K562 (cell line): ENCODE results near the gene AHI1. TPM values are rescaled to one million over a fixed set of nuclear protein-coding genes. Genes with fewer than 3 reads are reported as not detected.

ENCODE experiments used
- BACH1 ChIP-seq: fragments of 200-800 bp; sonication (Bioruptor generic); IDR thresholded peaks from 2 replicates; pipeline ENCODE4 v1.6.1; 2016; ENCODE audit warnings: missing genetic modification characterization, missing compliant biosample characterization
- BMI1 ChIP-seq: fragments of 150-350 bp; IDR thresholded peaks from 2 replicates; pipeline ENCODE4 v1.6.1; 2014; ENCODE audit warnings: low read length
- CEBPG ChIP-seq, 3 experiments: fragments of 200-800 bp in 1 of 3; sonication (Bioruptor generic) in 1 of 3; sonication (generic) in 1 of 3; formaldehyde crosslinking in 1 of 3; IDR thresholded peaks in 2 of 3; conservative IDR thresholded peaks in 1 of 3; 2 replicates each; pipeline versions ENCODE4 v1.6.1 to v1.8.0; 2016 to 2022; ENCODE audit warnings: missing compliant biosample characterization in 2 of 3, missing genetic modification characterization in 2 of 3, mild to moderate bottlenecking in 1 of 3, missing genetic modification reagents in 1 of 3
- CGGBP1 ChIP-seq: fragments of 250-450 bp; sonication (Bioruptor Pico); IDR thresholded peaks from 2 replicates; pipeline ENCODE4 v1.9.0; 2021; ENCODE audit warnings: mild to moderate bottlenecking
- E2F5 ChIP-seq: sonication (generic); formaldehyde crosslinking; IDR thresholded peaks from 2 replicates; pipeline ENCODE4 v1.8.0; 2022; ENCODE audit warnings: mild to moderate bottlenecking, missing genetic modification reagents
- FOXM1 ChIP-seq, 2 experiments: fragments of 450-650 bp in 1 of 2; sonication (generic) in 1 of 2; formaldehyde crosslinking in 1 of 2; IDR thresholded peaks; 2 replicates each; pipeline versions ENCODE4 v1.6.1 to v1.9.0; 2017 to 2022; ENCODE audit warnings: low read depth in 2 of 2, mild to moderate bottlenecking in 2 of 2, missing genetic modification reagents in 1 of 2, moderate library complexity in 1 of 2
- GATAD2A ChIP-seq: fragments of 450-650 bp; IDR thresholded peaks from 2 replicates; pipeline ENCODE4 v1.6.1; 2017
- GMEB1 ChIP-seq: fragments of 250-450 bp; sonication (Bioruptor Pico); IDR thresholded peaks from 2 replicates; pipeline ENCODE4 v1.4.0; 2020; ENCODE audit warnings: mild to moderate bottlenecking
- HMBOX1 ChIP-seq: sonication (generic); IDR thresholded peaks from 2 replicates; pipeline ENCODE4 v1.6.1; 2016
- MEF2A ChIP-seq: IDR thresholded peaks from 2 replicates; pipeline ENCODE4 v1.6.1; 2011; ENCODE audit warnings: low read depth, mild to moderate bottlenecking, low read length, moderate library complexity; ENCODE audit not compliant: control insufficient read depth
- NKRF ChIP-seq: fragments of 450-650 bp; IDR thresholded peaks from 2 replicates; pipeline ENCODE4 v1.6.1; 2016; ENCODE audit warnings: borderline replicate concordance
- NRF1 ChIP-seq, 2 experiments: fragments of 450-650 bp; IDR thresholded peaks in 1 of 2; conservative IDR thresholded peaks in 1 of 2; 2 replicates each; pipeline ENCODE4 v1.6.1; 2014; ENCODE audit warnings: mild to moderate bottlenecking in 2 of 2
- RAD51 ChIP-seq: fragments of 450-650 bp; IDR thresholded peaks from 2 replicates; pipeline ENCODE4 v1.7.1; 2016; ENCODE audit warnings: low read depth, mild to moderate bottlenecking, borderline replicate concordance
- SMARCA4 ChIP-seq: fragments of 450-650 bp; IDR thresholded peaks from 2 replicates; pipeline ENCODE4 v1.6.1; 2016
- THRA ChIP-seq: fragments of 450-650 bp; IDR thresholded peaks from 2 replicates; pipeline ENCODE4 v1.6.1; 2017; ENCODE audit warnings: mild to moderate bottlenecking, moderate library complexity
- ZBTB7A ChIP-seq: IDR thresholded peaks from 2 replicates; pipeline ENCODE4 v1.6.1; 2011; ENCODE audit warnings: low read depth, mild to moderate bottlenecking, low read length, moderate library complexity, borderline replicate concordance; ENCODE audit not compliant: control insufficient read depth
- ZNF175 ChIP-seq: fragments of 200-800 bp; sonication (Bioruptor generic); IDR thresholded peaks from 2 replicates; pipeline ENCODE4 v1.6.1; 2016; ENCODE audit warnings: low read depth, mild to moderate bottlenecking, missing genetic modification characterization, missing compliant biosample characterization
- ZNF282 ChIP-seq: sonication (generic); formaldehyde crosslinking; IDR thresholded peaks from 2 replicates; pipeline ENCODE4 v1.8.1; 2023; ENCODE audit warnings: missing genetic modification reagents
- ZNF561 ChIP-seq: fragments of 450-650 bp; formaldehyde crosslinking; conservative IDR thresholded peaks from 2 replicates; pipeline ENCODE4 v1.4.0; 2020; ENCODE audit warnings: mild to moderate bottlenecking, moderate library complexity
- ZNF717 ChIP-seq: fragments of 250-450 bp; sonication (Bioruptor Pico); IDR thresholded peaks from 2 replicates; pipeline ENCODE4 v1.5.0; 2021
- ZSCAN32 ChIP-seq: fragments of 450-650 bp; formaldehyde crosslinking; IDR thresholded peaks from 2 replicates; pipeline ENCODE4 v1.4.0; 2020; ENCODE audit warnings: mild to moderate bottlenecking, moderate library complexity
- polyA plus RNA-seq, 8 experiments: library from polyadenylated mRNA; depleted of rRNA in 4 of 8; stranded (reverse) in 5 of 8; unstranded in 3 of 8; fragments of >200 nt; fragmentation: Nextera tagmentation in 2 of 8; fragmentation: Illumina TruSeq in 1 of 8; extraction: Ambion mirVana in 2 of 8; extraction: Trizol in 1 of 8; gene quantifications; 2 replicates each; pipeline versions ENCODE4 v1.2.1 to v1.2.3, GENCODE V29; 2011 to 2014; ENCODE audit warnings: inconsistent platforms in 1 of 8, missing spikeins in 1 of 8
- total RNA-seq, 7 experiments: library from RNA; depleted of rRNA in 6 of 7; stranded (reverse); fragments of >200 nt in 6 of 7; fragmentation: Illumina TruSeq in 2 of 7; extraction: Trizol in 2 of 7; gene quantifications; 2 replicates each; pipeline versions ENCODE4 v1.2.1 to v1.2.3, GENCODE V29; 2011 to 2021; ENCODE audit warnings: low replicate concordance in 1 of 7

Gene AHI1
- total and polyA plus RNA-seq, 9 of the 15 experiments (the other 6 are each of a cell fraction or from before 2014, with no cell fraction given) = 24.7 to 54.9 (median 32.2) TPM

- TF ChIP-seq ZNF561 (no peak), BACH1 (tag) (no peak), ZBTB7A (no peak), THRA (no peak), ZSCAN32 (CRISPR knock-in tag) (no peak), SMARCA4 (no peak), BMI1 (no peak), E2F5 (CRISPR knock-in tag) (no peak), NKRF (no peak), CEBPG (CRISPR knock-in tag; IDR thresholded peaks at IDR 0.05) (no peak; the same call in 1 of the 2 replicates), CEBPG (tag; conservative IDR thresholded peaks at IDR 0.05 in 1 of 2, IDR thresholded peaks at IDR 0.05 in 1 of 2) (peak; percentile 81 to 89), MEF2A (no peak), ZNF175 (CRISPR knock-in tag) (no peak), FOXM1 (IDR thresholded peaks at IDR 0.05; ENCODE audit: low read depth) (no peak), FOXM1 (CRISPR knock-in tag; IDR thresholded peaks at IDR 0.05; ENCODE audit: low read depth) (no peak), ZNF282 (CRISPR knock-in tag) (no peak), ZNF717 (CRISPR knock-in tag) (no peak), HMBOX1 (0 out of 2 replicates have a peak, but pooled peaks have one; percentile 27), CGGBP1 (CRISPR knock-in tag) (no peak), RAD51 (no peak), GATAD2A (no peak), GMEB1 (CRISPR knock-in tag) (no peak), NRF1 (conservative IDR thresholded peaks at IDR 0.05 in 1 of 2, IDR thresholded peaks at IDR 0.05 in 1 of 2) (no peak)
Observed at GRCh38 chr6:135258970-135259369, 238.6 kb downstream of the AHI1 start (continued).
